IMR-90 (cell line): ENCODE measurements around the gene GAL3ST2. TPM values are rescaled to one million over a fixed set of nuclear protein-coding genes. Genes with fewer than 3 reads are reported as not detected.

Experiments
- ATAC-seq: fragments of 200-7000 bp; cut with Tn5 transposase; 2 replicates; pipeline ENCODE4 v1.9.1; 2020; ENCODE audit warnings: low read depth, mild to moderate bottlenecking, moderate library complexity
- BruUV-seq: library from RNA; stranded (reverse); fragments of 400-500 nt; replicated peaks from 2 replicates; lab custom pipeline; 2021; lab: Mats Ljungman, UMichigan
- CTCF ChIA-PET: fragments of 300-600 bp; formaldehyde crosslinking; extraction: SDS; loops from one replicate; lab custom pipeline; 2021; ENCODE audit warnings: antibody characterized with exemption; lab: Yijun Ruan, JAX
- POLR2A ChIA-PET: fragments of 300-600 bp; sonication (Branson Sonifier 250); formaldehyde crosslinking; loops from one replicate; lab custom pipeline; 2022; ENCODE audit warnings: antibody characterized with exemption; ENCODE audit not compliant: unreplicated experiment; lab: Charles Lee
- DNase-seq: peaks from one replicate; pipeline ENCODE4 v3.0.0; 2013
- H2AFZ ChIP-seq: replicated peaks from 2 replicates; pipeline ENCODE3; 2013; ENCODE audit warnings: low read length, mild to moderate bottlenecking; ENCODE audit not compliant: poor library complexity
- H2AK5ac ChIP-seq: 2 replicates; pipeline ENCODE4 v1.6.1; 2013; ENCODE audit warnings: low read depth, low read length, inconsistent platforms
- H2AK9ac ChIP-seq: replicated peaks from 2 replicates; pipeline ENCODE3; 2013; ENCODE audit warnings: mild to moderate bottlenecking, low read depth, low read length, moderate library complexity; ENCODE audit not compliant: poor library complexity
- H2BK120ac ChIP-seq: 2 replicates; pipeline ENCODE4 v1.6.1; 2013; ENCODE audit warnings: low read depth, low read length, inconsistent platforms
- H2BK15ac ChIP-seq: 3 replicates; pipeline ENCODE4 v1.6.1; 2013; ENCODE audit warnings: low read depth, low read length, inconsistent platforms
- H2BK20ac ChIP-seq: 2 replicates; pipeline ENCODE4 v1.6.1; 2013; ENCODE audit warnings: low read depth, mild to moderate bottlenecking, inconsistent platforms, low read length, moderate library complexity
- H2BK5ac ChIP-seq: 2 replicates; pipeline ENCODE4 v1.6.1; 2013; ENCODE audit warnings: mild to moderate bottlenecking, low read depth, low read length, inconsistent platforms; ENCODE audit not compliant: poor library complexity, severe bottlenecking
- H3K14ac ChIP-seq: replicated peaks from 2 replicates; pipeline ENCODE4 v1.6.1; 2013; ENCODE audit warnings: low read depth, low read length, inconsistent platforms
- H3K18ac ChIP-seq: 2 replicates; pipeline ENCODE4 v1.6.1; 2013; ENCODE audit warnings: low read depth, low read length, control low read depth
- H3K23ac ChIP-seq: 2 replicates; pipeline ENCODE4 v1.6.1; 2013; ENCODE audit warnings: low read depth, low read length, inconsistent platforms
- H3K27ac ChIP-seq: 2 replicates; pipeline ENCODE4 v1.5.1; 2013; ENCODE audit warnings: mild to moderate bottlenecking, control low read depth, low read length; ENCODE audit not compliant: insufficient read depth
- H3K27me3 ChIP-seq: 2 replicates; pipeline ENCODE4 v1.6.1; 2013; ENCODE audit warnings: low read length; ENCODE audit not compliant: control insufficient read depth, insufficient read depth
- H3K36me3 ChIP-seq: 2 replicates; pipeline ENCODE4 v1.6.1; 2013; ENCODE audit warnings: low read length, mixed read lengths; ENCODE audit not compliant: control insufficient read depth, insufficient read depth
- H3K4ac ChIP-seq: 2 replicates; pipeline ENCODE4 v1.6.1; 2013; ENCODE audit warnings: low read depth, low read length, inconsistent platforms
- H3K4me1 ChIP-seq: 2 replicates; pipeline ENCODE4 v1.6.1; 2013; ENCODE audit warnings: low read length, mixed read lengths; ENCODE audit not compliant: control insufficient read depth, insufficient read depth
- H3K4me2 ChIP-seq: 2 replicates; pipeline ENCODE4 v1.6.1; 2013; ENCODE audit warnings: low read depth, mild to moderate bottlenecking, control low read depth, low read length, moderate library complexity
- H3K4me3 ChIP-seq: 2 replicates; pipeline ENCODE4 v1.5.1; 2013; ENCODE audit warnings: low read depth, mild to moderate bottlenecking, control low read depth, low read length, moderate library complexity; ENCODE audit not compliant: insufficient read depth
- H3K56ac ChIP-seq: 2 replicates; pipeline ENCODE4 v1.6.1; 2013; ENCODE audit warnings: low read length, inconsistent platforms; ENCODE audit not compliant: insufficient read depth; ENCODE audit errors: extremely low read depth
- H3K79me1 ChIP-seq, 2 experiments: 2 replicates each; pipeline ENCODE4 v1.6.1; 2013; ENCODE audit warnings: low read length in 2 of 2, inconsistent platforms in 1 of 2, low read depth in 1 of 2
- H3K9ac ChIP-seq: 2 replicates; pipeline ENCODE4 v1.6.1; 2013; ENCODE audit warnings: low read depth, low read length, control low read depth
- H3K9me1 ChIP-seq: 2 replicates; pipeline ENCODE4 v1.6.1; 2013; ENCODE audit warnings: low read length, inconsistent platforms; ENCODE audit not compliant: insufficient read depth
- H3K9me3 ChIP-seq: 2 replicates; pipeline ENCODE4 v1.6.1; 2013; ENCODE audit warnings: low read length; ENCODE audit not compliant: control insufficient read depth, insufficient read depth
- H4K20me1 ChIP-seq: 2 replicates; pipeline ENCODE4 v1.6.1; 2013; ENCODE audit warnings: low read length, inconsistent platforms; ENCODE audit not compliant: insufficient read depth
- H4K5ac ChIP-seq: 2 replicates; pipeline ENCODE4 v1.6.1; 2013; ENCODE audit warnings: mild to moderate bottlenecking, low read depth, low read length, control low read depth
- H4K8ac ChIP-seq, 2 experiments: 2 replicates each; pipeline ENCODE4 v1.6.1; 2013; ENCODE audit warnings: low read depth in 2 of 2, low read length in 2 of 2, control low read depth in 1 of 2, inconsistent platforms in 1 of 2
- H4K91ac ChIP-seq: 2 replicates; pipeline ENCODE4 v1.6.1; 2013; ENCODE audit warnings: low read depth, low read length, inconsistent platforms; ENCODE audit not compliant: insufficient read depth
- BHLHE40 ChIP-seq: fragments of 150-350 bp; IDR thresholded peaks from 2 replicates; pipeline ENCODE4 v1.6.1; 2016; ENCODE audit warnings: mild to moderate bottlenecking, low read depth, low read length
- CEBPB ChIP-seq: IDR thresholded peaks from 2 replicates; pipeline ENCODE4 v1.6.1; 2012; ENCODE audit warnings: low read depth, low read length, improper control_type of control experiment
- CHD1 ChIP-seq: IDR thresholded peaks from 2 replicates; pipeline ENCODE4 v1.6.1; 2012; ENCODE audit warnings: low read depth, low read length, improper control_type of control experiment
- CTCF ChIP-seq: conservative IDR thresholded peaks from 2 replicates; pipeline ENCODE4 v1.5.1; 2012; ENCODE audit warnings: mild to moderate bottlenecking, low read depth, low read length, improper control_type of control experiment
- ELK1 ChIP-seq: fragments of 150-350 bp; IDR thresholded peaks from 2 replicates; pipeline ENCODE4 v1.6.1; 2016; ENCODE audit warnings: low read depth, mild to moderate bottlenecking, low read length, moderate library complexity, borderline replicate concordance
- FOS ChIP-seq: fragments of 150-350 bp; IDR thresholded peaks from 2 replicates; pipeline ENCODE4 v1.6.1; 2016; ENCODE audit warnings: low read depth, low read length
- MAFK ChIP-seq: IDR thresholded peaks from 2 replicates; pipeline ENCODE4 v1.6.1; 2012; ENCODE audit warnings: low read depth, low read length, improper control_type of control experiment
- MAZ ChIP-seq: IDR thresholded peaks from 2 replicates; pipeline ENCODE4 v1.6.1; 2012; ENCODE audit warnings: low read depth, mild to moderate bottlenecking, low read length, improper control_type of control experiment, moderate library complexity, borderline replicate concordance
- MXI1 ChIP-seq: IDR thresholded peaks from 2 replicates; pipeline ENCODE4 v1.6.1; 2012; ENCODE audit warnings: low read depth, mild to moderate bottlenecking, low read length, moderate library complexity, borderline replicate concordance
- NFE2L2 ChIP-seq: fragments of 150-350 bp; IDR thresholded peaks from 2 replicates; pipeline ENCODE4 v1.6.1; 2016; ENCODE audit warnings: low read depth, mild to moderate bottlenecking, low read length
- POLR2A ChIP-seq: IDR thresholded peaks from 2 replicates; pipeline ENCODE4 v1.6.1; 2012; ENCODE audit warnings: mild to moderate bottlenecking, low read depth, low read length
- RAD21 ChIP-seq: IDR thresholded peaks from 2 replicates; pipeline ENCODE4 v1.6.1; 2012; ENCODE audit warnings: low read length, improper control_type of control experiment
- RCOR1 ChIP-seq: IDR thresholded peaks from 2 replicates; pipeline ENCODE4 v1.6.1; 2012; ENCODE audit warnings: mild to moderate bottlenecking, low read length, improper control_type of control experiment; ENCODE audit not compliant: insufficient replicate concordance
- RFX5 ChIP-seq: IDR thresholded peaks from 2 replicates; pipeline ENCODE4 v1.8.0; 2012; ENCODE audit warnings: low read depth, mild to moderate bottlenecking, low read length, moderate library complexity
- SMC3 ChIP-seq: fragments of 150-350 bp; IDR thresholded peaks from 2 replicates; pipeline ENCODE4 v1.6.1; 2016; ENCODE audit warnings: low read depth, mild to moderate bottlenecking, antibody characterized with exemption, low read length, moderate library complexity
- USF2 ChIP-seq: fragments of 150-350 bp; IDR thresholded peaks from 2 replicates; pipeline ENCODE4 v1.6.1; 2017; ENCODE audit warnings: mild to moderate bottlenecking, antibody characterized with exemption, low read length, low read depth
- WGBS, 2 experiments: methylation state at CpG; one replicate each; pipeline versions ENCODE4 v1.1.5 to v1.1.7; 2013; ENCODE audit warnings: missing lambda C conversion rate in 2 of 2; ENCODE audit not compliant: insufficient read length in 1 of 2; ENCODE audit errors: extremely low coverage in 2 of 2; 5-methylcytosine and 5-hydroxymethylcytosine counted together
- dilution Hi-C: fragments of 300-500 bp; cut with HindIII; formaldehyde crosslinking; loops from one replicate; pipeline ENCODE4 v1.14.3; 2018; ENCODE audit warnings: low sequenced_read_pairs; ENCODE audit not compliant: unreplicated experiment
- in situ Hi-C: fragments of 300-500 bp; cut with MboI; formaldehyde crosslinking; loops from 3 replicates; pipeline ENCODE4 v1.14.3; 2019; ENCODE audit warnings: low sequenced_read_pairs, inconsistent platforms, mixed read lengths
- intact Hi-C: fragments of 100-400 bp; cut with micrococcal nuclease; formaldehyde crosslinking; loops from 2 replicates; pipeline ENCODE4 v1.10.0; 2022
- polyA plus RNA-seq, 3 experiments: library from polyadenylated mRNA; depleted of rRNA; stranded (reverse); fragments of >200 nt; gene quantifications; 2 replicates each; pipeline ENCODE4 v1.2.3, GENCODE V29; 2012; ENCODE audit warnings: low replicate concordance in 1 of 3
- total RNA-seq: library from RNA; depleted of rRNA; stranded (reverse); fragments of >200 nt; gene quantifications from 2 replicates; pipeline ENCODE4 v1.2.3, GENCODE V29; 2012

The GAL3ST2 gene
- total and polyA plus RNA-seq, 2 of the 4 experiments (the other 2 are of a cell fraction): 0.07 TPM; not detected in 1

- peaks cover 21% of the 10 kb centered on the region for H3K36me3 ChIP-seq
- H3K18ac ChIP-seq: no peak overlapping the region
- DNase-seq (no peak), ATAC-seq (no peak)
- peaks cover 7% of the 10 kb centered on the region for H4K20me1 ChIP-seq
- no peak overlapping the region for H4K91ac ChIP-seq
- H3K27me3 ChIP-seq: no peaks in the 10 kb centered on the region
- H3K79me1 ChIP-seq: peaks cover 0 to 5% of the 10 kb centered on the region in 2 experiments; a peak in 1 of 4 replicates
- H3K4me2 ChIP-seq: no peak overlapping the region
- intact Hi-C loops: no loop called here
- WGBS, 2 experiments: 76% methylated on average over 5 of the region's 18 CpGs; no CpG with 5 or more reads in 1 of the 2 experiments
- in situ Hi-C loops: no loop called here
- no TSS peak for BruUV-seq
- CTCF ChIA-PET: no interaction called here
- no peak overlapping the region for H3K56ac ChIP-seq
- H3K4me1 ChIP-seq: no peaks in the 10 kb centered on the region
- TF ChIP-seq RFX5 (no peak), MXI1 (no peak), POLR2A (no peak), USF2 (no peak), BHLHE40 (no peak), ELK1 (no peak), RAD21 (no peak), RCOR1 (no peak), FOS (no peak), CHD1 (no peak), MAZ (no peak), MAFK (no peak), SMC3 (no peak), NFE2L2 (no peak), CEBPB (no peak), CTCF (no peak)
- H3K23ac ChIP-seq: no peak overlapping the region; the same call in 1 of the 2 replicates
- dilution Hi-C loops: no loop called here
- H3K4me3 ChIP-seq: no peak overlapping the region
- no peak overlapping the region for H2AFZ ChIP-seq
- no peaks in the 10 kb centered on the region for H3K9me3 ChIP-seq
- no peak overlapping the region for H3K9ac ChIP-seq
- H2BK5ac ChIP-seq: no peak overlapping the region
- no peak overlapping the region for H3K14ac ChIP-seq
- no peak overlapping the region for H3K27ac ChIP-seq
- no peak overlapping the region for H2BK15ac ChIP-seq
- H2BK120ac ChIP-seq: no peak overlapping the region
- no peak overlapping the region for H4K8ac ChIP-seq
- POLR2A ChIA-PET: no interaction called here
- H2AK9ac ChIP-seq: no peak overlapping the region
- H3K4ac ChIP-seq: no peak overlapping the region
- H2AK5ac ChIP-seq: no peak overlapping the region
- H4K5ac ChIP-seq: no peak overlapping the region
- H3K9me1 ChIP-seq: no peaks in the 10 kb centered on the region
- H2BK20ac ChIP-seq: no peak overlapping the region
Observed at GRCh38 chr2:241762321-241762932, 14.2 kb upstream of the GAL3ST2 start.
